CD4-positive, alpha-beta T cell treated with Interleukin-21 for 1 hour (primary cell): Measurements from ENCODE around the gene METTL3.
A peak's percentile ranks its signal among the peaks of the same experiment; 100 is the strongest.
"Not testable (repeated sequence)": the region's sequence is repeated elsewhere in the genome, so short reads cannot be mapped to it uniquely, and the experiment has no call there.

Experiments used
- DNase-seq: peaks from one replicate; pipeline ENCODE4 v3.0.0-alpha.2; 2020

METTL3 gene

DNA sequence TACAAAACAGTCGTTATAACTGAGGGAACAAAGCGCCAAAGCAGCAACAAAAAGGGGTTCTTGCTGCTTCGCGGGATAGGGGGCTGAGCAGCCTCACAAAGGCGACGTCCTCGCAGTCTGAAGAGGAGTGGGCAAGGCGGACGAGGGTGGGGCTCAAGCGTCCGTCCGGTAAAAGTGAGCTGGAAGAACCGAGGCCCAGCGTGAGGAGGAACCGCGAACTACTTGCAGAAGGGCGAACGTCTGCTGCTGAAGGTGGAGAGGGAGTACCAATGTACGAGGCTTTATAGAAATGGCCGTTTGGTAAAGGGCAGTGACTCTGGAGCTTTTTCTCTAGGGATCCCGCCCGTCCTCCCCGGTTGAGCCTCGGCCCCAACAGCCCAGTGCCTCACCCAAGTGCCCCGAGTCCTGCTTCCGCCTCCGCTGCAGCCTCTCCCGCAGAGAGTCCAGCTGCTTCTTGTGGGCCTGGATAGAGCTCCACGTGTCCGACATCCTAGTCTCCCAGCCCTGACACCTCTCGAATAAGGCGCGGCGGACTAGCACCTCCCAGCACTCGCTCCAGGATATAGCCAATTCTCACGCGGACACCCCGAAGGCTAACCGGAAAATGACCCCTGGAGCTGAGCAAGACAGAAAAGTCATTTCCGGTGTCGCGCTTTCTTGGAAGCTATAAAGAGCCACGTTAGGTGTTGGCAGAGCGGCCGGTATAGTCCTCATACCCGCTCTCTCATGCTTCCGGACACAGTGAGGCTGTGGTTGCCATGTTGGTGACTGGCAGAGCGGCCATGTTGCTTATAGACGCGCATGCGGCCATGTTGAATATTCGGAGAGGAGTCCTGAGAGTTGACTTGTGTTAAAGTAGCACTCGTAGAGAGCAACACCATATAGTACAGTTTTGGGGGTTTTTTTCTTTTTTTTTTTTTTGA lies at the start of gene METTL3:
METTL3 (minus strand) TSS at position 606 of the 923 bp plus-strand sequence; CDS start at position 489, 117 bp downstream.
- peak; percentile 97 for DNase-seq

GRCh38 chr14:21558703-21559170 lies 47.6 kb upstream of the METTL3 start:
- DNase-seq, result no peak

DNA sequence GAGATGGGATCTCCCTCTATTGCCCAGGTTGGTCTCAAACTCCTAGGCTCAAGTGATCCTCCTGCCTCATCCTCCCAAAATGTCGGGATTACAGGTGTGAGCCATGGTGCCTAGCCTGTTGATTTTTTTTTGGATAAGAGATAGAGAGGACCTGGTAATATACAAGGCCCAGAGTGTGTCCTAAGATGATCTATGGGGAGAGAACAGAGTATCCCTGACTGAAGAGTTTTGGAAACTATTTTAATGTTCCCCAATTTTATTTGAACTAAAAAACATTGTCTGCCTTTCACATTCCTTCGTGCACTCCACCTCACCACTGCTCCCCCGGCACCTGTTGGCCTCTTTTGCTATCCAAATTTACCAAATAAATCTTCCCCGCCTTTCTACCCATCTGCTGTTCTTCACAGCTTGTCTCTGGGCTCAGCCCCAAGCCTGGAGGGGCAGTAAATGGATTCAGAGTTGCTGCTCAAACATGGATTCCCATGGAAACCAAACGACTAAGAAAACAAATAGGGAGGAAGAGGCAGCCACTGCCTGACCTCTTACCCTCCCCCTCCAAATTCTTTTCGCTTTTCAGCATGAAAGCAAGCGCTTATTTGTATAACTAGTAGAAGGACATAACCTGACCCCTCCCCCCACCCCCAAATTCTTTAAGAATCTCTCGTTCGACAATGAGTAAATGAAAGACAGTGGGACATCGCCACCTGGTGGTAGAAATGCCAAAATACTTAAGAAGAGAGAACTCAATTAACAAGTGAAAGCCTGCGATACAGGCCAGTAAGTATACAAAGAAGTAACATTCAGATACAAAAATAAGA lies 46.2 kb upstream of the METTL3 start:
- peak; percentile 86 for DNase-seq

GRCh38 chr14:21556378-21557083 lies 45.4 kb upstream of the METTL3 start:
- DNase-seq, result no peak

- DNase-seq, result no peak
These were observed 42.1 kb upstream of the METTL3 start for GRCh38 chr14:21553266-21553665.

DNA sequence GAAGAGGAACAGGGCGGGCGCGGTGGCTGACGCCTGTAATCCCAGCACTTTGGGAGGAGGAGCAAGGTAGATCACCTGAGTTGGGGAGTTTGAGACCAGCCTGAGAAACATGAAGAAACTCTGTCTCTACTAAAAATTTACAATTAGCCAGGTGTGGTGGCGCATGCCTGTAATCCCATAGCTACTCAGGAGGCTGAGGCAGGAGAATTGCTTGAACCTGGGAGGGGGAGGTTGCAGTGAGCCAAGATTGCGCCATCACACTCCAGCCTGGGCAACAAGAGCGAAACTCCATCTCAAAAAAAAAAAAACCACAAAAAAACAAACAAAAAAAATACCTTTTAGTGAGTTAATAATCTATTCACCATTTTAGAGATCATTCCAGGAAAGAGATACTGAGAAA lies 33.4 kb upstream of the METTL3 start:
- DNase-seq, result not testable (repeated sequence)

DNA sequence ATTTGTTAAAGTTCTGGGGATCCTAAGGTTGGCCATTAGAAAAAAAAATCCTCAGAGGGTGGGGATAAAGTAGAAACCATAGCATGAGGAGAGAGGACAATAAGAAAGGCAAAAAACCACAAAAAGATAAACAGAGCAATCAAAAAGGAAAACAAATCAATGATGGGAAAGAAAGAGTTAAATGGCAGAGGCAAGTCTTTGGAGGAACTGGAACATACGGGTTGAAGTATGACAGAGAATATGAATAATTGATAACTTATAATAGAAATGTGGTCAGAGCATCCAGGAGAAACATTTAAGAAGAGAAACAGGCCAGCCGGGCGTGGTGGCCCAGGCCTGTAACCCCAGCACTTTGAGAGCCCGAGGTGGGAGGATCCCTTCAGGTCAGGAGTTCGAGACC lies 32.8 kb upstream of the METTL3 start:
- no peak for DNase-seq

GRCh38 chr14:21543521-21543960 lies 32.4 kb upstream of the METTL3 start:
- DNase-seq, result no peak

DNA sequence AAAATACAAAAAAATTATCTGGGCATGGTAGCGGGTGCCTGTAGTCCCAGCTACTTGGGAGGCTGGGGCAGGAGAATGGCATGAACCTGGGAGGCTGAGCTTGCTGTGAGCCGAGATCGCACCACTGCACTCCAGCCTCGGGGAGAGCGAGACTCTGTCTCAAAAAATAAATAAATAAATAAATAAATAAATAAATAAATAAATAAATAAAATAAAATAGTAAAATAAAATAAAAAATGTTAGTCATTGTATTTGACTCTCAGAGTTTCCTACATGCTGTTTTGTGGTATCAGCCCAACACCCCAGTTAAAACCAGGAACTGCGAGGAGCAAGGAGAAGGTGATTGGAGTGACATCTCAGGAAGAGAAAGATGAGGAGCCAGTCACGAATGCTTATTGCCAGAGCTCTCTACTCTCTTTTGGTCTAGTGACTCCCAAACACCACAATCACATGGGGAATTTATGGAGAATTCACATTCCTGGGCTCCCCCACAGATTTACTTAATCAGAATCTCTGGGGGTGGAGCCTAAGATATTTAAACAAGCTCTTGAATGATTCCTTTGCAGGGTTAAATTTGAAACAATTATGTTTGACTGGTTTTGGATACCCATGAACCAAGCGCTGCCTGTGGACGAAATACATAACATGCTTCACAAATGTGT lies 30.4 kb upstream of the METTL3 start:
- no peak for DNase-seq

DNA sequence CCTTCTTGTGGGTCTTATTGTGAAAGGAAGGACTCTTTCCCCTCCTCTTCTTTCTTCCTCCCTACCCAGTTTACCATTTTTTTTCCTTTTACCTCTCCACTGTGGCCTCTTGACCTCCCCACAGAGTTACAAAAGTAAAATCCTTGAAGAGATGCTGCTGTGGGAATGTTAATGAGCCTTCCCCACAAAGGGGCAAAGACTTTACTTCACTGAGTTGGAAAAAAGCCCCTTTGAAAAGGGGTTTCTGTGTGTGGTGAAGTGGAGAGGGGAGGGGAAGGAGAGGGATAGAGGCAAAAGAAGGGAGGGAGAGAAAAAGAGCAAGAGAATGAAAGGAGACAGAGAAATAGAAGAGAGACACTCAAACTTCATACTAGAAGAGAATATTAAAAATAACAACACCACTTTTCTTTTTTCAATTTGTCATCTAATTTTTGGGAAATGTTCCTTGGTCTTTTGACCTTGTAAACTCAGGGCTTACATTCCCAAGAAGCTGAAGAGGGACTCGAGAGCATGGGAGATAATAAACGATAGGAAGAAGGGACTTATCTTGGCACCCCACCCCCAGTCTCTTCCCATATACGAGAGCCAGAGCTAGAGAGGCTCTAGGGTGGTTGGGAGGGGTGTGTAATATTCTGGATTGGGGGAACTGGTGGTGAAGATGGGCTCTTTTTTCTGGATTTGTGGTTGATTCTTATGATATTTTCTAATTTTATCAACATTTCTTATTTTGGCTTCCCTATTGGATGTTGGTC lies 28.2 kb upstream of the METTL3 start:
- DNase-seq, result no peak

DNA sequence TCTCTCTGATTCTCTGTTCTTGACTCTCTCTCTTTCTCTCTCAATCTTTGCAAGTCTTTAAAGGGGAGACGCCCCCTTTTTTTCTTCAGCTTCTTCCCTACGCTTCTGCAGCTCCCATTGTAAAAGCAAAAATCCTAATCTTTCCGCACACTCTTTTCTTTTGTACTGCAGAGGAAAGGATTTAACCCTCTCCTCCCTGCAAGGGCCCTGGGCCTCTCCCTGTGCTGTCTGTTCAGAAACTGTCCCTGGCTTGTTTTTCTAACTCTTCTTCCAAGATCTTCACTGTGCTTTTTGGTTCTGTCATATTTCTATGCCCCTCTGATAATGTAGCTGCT lies 25.9 kb upstream of the METTL3 start:
- no peak for DNase-seq

DNA sequence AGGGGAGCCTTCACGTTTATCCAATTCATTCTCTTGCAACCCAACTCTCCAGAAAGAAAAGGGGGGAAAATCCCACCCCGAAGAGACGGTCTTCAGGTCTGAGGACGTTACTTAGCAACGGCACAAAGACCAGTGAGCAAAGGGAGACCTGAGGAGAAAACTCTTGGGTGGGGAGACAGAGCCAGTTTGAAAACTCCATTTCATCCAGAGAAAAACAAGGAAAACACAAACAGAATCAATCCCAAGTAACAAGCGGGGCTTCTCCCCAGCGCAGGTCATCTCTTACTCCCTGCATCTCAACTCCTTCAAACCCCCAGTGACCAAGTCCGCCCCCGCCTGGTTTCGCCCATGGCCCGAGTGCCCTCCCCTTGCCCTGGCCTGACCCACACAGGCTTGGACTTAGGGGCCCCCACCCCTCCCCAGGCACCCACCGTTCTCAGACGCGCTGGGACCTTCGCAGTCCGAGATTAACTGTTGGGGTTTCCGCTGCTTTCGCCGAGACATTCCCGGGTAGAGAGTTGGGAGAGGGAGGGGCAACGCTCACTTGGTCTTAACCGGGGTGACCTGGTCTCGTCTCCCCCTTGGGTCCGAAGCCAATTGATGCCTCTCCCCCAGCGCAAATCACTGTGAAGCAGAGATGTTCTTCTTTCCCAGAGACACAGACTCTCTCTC lies 25.4 kb upstream of the METTL3 start:
- no peak for DNase-seq

DNA sequence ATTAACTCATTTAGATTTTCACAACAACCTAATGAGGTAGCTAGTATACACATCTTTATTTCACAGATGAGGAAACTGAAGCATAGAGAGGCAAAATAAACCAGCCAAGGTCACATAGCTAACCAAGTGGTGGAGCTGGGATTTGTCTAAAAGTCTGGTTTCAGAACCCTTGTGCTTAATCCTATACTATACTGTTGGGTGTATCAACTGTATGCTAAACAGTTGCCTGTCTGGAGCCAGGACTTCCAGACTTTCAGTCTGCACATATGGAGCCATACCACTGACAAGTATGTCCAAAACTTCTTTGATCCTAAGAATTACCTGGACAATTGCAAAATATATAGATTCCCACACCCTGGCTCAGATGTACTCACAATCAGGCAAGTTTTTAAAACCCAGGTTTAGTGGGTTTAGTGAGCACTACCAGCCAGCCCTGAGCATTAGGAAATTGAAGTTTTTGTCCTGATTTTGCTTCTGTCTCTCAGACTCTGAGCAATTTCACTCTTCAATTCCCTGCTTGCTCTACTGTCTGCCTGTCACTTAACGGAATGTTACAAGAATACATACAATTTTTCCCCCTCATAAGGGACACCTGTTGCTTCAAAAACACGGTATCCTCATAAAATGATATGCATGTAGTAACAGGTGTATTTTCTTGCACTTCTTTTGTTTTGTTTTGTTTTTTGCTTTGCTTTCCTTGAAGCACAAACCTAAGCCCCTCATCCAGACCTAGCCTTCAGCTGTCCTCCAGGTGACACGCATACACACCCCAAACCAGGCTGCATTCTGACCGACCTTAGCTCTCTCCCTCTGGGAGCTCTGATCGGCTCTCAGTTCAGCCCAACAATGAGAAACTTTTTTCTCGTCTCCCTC lies 24.6 kb upstream of the METTL3 start:
- no peak for DNase-seq

- no peak for DNase-seq
These were observed 23.4 kb upstream of the METTL3 start for GRCh38 chr14:21534576-21534975.

DNA sequence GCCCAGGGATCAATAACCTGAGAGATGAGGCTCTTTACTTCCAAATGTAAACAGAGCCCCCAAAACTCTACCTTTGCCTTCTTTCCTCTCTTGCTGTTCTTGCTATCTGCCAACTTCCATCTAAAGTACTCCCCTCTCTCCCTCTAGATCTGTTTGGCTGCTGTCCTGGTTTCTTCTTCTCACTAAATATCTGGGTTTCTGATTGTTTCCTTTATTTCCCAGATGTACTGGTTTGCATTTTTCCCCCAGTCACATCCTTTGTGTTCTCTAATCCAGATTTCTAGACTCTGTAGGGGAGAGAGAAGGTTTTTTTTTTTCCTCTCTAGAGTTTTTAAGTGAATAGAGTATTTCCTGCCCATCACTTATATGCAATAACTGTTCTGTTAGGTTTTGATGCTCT lies 22.2 kb upstream of the METTL3 start:
- no peak for DNase-seq

GRCh38 chr14:21529515-21529914 lies 18.4 kb upstream of the METTL3 start:
- DNase-seq, result no peak

- no peak for DNase-seq
These were observed 17.5 kb upstream of the METTL3 start for GRCh38 chr14:21528381-21529348.

GRCh38 chr14:21527318-21527679 lies 16.2 kb upstream of the METTL3 start:
- no peak for DNase-seq
